GM12864 (cell line): ENCODE measurements around the gene PRKAG2.

Source experiments
- DNase-seq: peaks from one replicate; pipeline ENCODE4 v3.0.0-alpha.2; 2011; ENCODE audit warnings: low read depth
- H3K4me3 ChIP-seq: 2 replicates; pipeline ENCODE4 v1.5.1; 2011; ENCODE audit warnings: mild to moderate bottlenecking, low read depth, low read length, control low read depth
- TF ChIP-seq, protein P1 (sequence below): IDR thresholded peaks from 2 replicates; pipeline ENCODE4 v1.5.1; 2011; ENCODE audit warnings: low read depth, mild to moderate bottlenecking, moderate library complexity, low read length, control low read depth, inconsistent platforms; ENCODE audit errors: missing control alignments

The PRKAG2 gene

GRCh38 chr7:151710121-151710640 is 166.7 kb downstream of the PRKAG2 start:
- TF ChIP-seq, protein P1, sequence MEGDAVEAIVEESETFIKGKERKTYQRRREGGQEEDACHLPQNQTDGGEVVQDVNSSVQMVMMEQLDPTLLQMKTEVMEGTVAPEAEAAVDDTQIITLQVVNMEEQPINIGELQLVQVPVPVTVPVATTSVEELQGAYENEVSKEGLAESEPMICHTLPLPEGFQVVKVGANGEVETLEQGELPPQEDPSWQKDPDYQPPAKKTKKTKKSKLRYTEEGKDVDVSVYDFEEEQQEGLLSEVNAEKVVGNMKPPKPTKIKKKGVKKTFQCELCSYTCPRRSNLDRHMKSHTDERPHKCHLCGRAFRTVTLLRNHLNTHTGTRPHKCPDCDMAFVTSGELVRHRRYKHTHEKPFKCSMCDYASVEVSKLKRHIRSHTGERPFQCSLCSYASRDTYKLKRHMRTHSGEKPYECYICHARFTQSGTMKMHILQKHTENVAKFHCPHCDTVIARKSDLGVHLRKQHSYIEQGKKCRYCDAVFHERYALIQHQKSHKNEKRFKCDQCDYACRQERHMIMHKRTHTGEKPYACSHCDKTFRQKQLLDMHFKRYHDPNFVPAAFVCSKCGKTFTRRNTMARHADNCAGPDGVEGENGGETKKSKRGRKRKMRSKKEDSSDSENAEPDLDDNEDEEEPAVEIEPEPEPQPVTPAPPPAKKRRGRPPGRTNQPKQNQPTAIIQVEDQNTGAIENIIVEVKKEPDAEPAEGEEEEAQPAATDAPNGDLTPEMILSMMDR = no peak
- no peak overlapping the region for H3K4me3 ChIP-seq
- no peak for DNase-seq

DNA sequence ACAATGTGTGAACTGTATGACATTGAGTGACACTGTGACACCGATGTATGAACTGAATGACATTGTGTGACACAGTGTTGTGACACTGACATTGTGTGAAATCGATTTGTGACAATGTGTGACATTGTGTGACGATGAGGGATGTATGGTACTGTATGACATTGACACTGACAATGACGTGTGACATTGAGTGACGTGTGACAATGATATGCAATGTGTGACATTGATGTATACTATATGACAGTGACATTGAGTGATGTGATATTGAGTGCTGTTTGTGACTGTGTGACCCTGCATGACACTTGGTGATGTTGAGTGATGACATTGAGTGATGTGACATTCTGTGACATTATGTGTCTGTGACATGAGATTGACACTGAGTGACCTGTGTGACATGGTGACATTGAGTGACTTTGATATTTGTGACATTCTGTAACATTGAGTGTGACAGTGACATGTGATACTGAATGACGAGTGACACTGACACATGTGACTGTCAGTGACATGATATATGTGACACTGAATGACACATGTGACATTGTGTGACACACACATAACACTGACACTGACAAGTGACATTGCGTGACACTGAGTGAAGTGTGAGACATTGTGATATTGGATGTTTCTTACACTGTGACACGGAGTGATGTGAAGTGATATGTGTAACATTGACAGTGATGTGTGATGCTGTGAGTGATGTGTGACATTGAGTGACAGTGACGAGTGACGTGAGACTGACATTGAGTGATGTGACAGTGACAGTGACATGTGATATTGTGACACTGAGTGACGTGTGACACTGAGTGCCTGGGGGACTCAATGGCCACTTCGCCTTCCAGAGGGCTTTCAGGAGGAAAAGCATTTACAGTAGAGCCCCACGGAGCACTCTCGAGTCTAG is 167.5 kb downstream of the PRKAG2 start:
- no peak overlapping the region for H3K4me3 ChIP-seq
- TF ChIP-seq, protein P1 = no peak
- DNase-seq = no peak

DNA sequence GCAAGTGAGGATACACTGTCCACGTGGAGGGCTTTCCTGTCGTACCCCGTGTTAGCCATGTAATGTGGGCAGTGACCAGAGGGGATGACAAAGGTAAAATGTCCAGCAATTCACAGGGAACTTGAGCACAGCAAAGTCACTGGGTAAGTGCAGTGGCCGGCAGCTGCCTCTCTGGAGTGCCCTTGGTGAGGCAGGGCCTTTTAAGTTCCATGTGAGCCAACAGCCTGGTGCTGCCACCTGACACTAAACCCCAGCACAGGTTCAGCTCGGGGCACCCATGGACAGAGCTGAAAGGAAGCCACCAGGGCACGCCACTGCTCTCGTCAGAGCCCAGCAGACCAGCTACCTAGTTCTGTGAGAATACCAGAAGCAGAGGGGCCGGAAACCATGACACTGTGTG is 168.3 kb downstream of the PRKAG2 start:
- DNase-seq = no peak
- no peak overlapping the region for H3K4me3 ChIP-seq
- TF ChIP-seq, protein P1 = no peak

DNA sequence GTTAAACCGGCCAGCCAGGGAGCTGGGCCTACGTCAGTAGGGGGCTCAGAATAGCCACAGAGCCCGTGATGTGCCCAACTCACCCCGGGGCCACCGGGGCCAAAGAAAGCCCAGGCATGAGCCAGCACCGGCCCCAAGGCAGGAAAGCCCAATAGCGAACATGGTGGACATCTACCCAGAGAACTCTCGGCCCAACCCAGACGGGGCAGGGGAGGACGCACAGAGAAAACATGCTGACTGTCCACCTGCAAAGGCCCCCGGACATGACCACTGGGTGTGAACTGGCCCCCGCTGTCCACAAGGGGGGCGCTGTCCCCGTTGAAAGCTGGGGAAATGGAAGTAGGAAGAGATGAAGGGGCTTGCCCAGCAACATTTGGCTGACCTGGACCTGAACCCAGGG is 169.2 kb downstream of the PRKAG2 start:
- H3K4me3 ChIP-seq = no peak overlapping the region
- no peak for DNase-seq
- TF ChIP-seq, protein P1 = no peak

- no peak overlapping the region for H3K4me3 ChIP-seq
- DNase-seq = no peak
- TF ChIP-seq, protein P1 = no peak
These were observed 169.8 kb downstream of the PRKAG2 start for GRCh38 chr7:151707105-151707469.

DNA sequence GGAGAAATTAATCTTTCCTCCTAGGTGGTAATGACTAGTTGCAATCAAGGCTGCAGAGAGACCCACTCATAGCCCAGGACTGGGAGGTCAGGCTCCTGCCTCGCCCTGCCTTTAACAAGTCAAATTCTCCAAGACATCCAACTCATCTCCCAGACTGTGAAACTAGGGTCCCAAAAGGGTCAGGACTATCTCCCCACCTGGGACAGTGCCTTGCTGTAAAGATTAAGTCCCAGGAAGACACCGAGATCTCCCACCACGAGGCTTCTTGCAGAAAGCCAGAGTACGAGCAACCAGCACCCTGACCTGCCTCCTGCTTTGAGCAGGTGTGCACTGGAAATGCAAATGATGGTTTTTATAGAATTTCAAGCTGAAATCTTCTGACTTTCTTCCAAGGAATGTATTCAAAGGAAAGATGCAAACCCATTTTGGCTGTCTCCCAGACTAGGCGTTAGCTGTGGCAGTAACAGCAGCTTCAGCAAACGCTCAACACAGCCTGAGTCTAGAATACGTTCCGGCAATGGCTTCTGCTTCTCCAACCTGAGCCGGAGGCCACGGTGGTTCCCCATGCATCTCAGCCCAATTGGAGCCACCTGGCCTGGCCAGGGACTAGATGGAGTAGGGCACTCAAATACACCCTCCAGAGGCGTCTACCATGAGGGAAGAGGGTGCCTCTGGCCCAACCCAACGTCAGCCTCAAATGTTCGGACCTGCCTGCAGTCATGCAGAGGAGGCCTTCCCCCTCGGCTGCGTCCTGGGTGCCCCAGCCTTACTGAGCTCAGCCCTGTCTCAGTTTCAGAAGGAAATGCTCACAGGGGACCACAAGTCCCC is 170.4 kb downstream of the PRKAG2 start:
- TF ChIP-seq, protein P1 = no peak
- H3K4me3 ChIP-seq = no peak overlapping the region
- DNase-seq = no peak
